H1 (cell line): Measurements from ENCODE around the gene SLC39A11. TPM values are rescaled to one million over a fixed set of nuclear protein-coding genes. Genes with fewer than 3 reads are reported as not detected.

Source experiments
- CTCF ChIA-PET: fragments of 300-600 bp; sonication (Branson Sonifier 250); formaldehyde crosslinking; loops from one replicate; lab custom pipeline; 2021; ENCODE audit not compliant: partially characterized antibody; lab: Charles Lee
- POLR2A ChIA-PET: fragments of 300-600 bp; sonication (Branson Sonifier 250); formaldehyde crosslinking; loops from one replicate; lab custom pipeline; 2021; ENCODE audit warnings: inconsistent platforms; ENCODE audit not compliant: partially characterized antibody; lab: Charles Lee
- DNase-seq, 2 experiments: peaks; one replicate each; pipeline versions ENCODE4 v3.0.0 to v3.0.0-alpha.2; 2010 to 2022; ENCODE audit warnings: low spot score in 2 of 2, low read depth in 1 of 2, mixed read lengths in 1 of 2
- FAIRE-seq: peaks from 2 replicates; lab custom pipeline; 2011; peaks lifted over from hg19 to GRCh38; lab: Jason Lieb, UNC
- H2AFZ ChIP-seq: 2 replicates; pipeline ENCODE4 v1.8.1; 2012; ENCODE audit warnings: low read length, inconsistent platforms
- H2AK5ac ChIP-seq: 2 replicates; pipeline ENCODE4 v1.6.1; 2013; ENCODE audit warnings: low read depth, low read length
- H2BK120ac ChIP-seq: replicated peaks from 2 replicates; pipeline ENCODE3; 2013; ENCODE audit warnings: low read depth, low read length, inconsistent platforms
- H2BK12ac ChIP-seq: 2 replicates; pipeline ENCODE4 v1.6.1; 2013; ENCODE audit warnings: low read depth, low read length
- H2BK15ac ChIP-seq: 2 replicates; pipeline ENCODE4 v1.6.1; 2013; ENCODE audit warnings: low read length
- H2BK20ac ChIP-seq: 2 replicates; pipeline ENCODE4 v1.6.1; 2013; ENCODE audit warnings: low read length
- H2BK5ac ChIP-seq: 2 replicates; pipeline ENCODE4 v1.6.1; 2013; ENCODE audit warnings: low read depth, low read length
- H3K14ac ChIP-seq: 2 replicates; pipeline ENCODE4 v1.6.1; 2013; ENCODE audit warnings: inconsistent platforms; ENCODE audit not compliant: insufficient read length
- H3K18ac ChIP-seq: 2 replicates; pipeline ENCODE4 v1.6.1; 2013; ENCODE audit warnings: low read length; ENCODE audit errors: extremely low read depth
- H3K23ac ChIP-seq: 2 replicates; pipeline ENCODE4 v1.6.1; 2013; ENCODE audit warnings: inconsistent platforms; ENCODE audit not compliant: insufficient read length
- H3K23me2 ChIP-seq: 2 replicates; pipeline ENCODE4 v1.6.1; 2013; ENCODE audit warnings: low read depth, low read length
- H3K27ac ChIP-seq: 2 replicates; pipeline ENCODE4 v1.6.1; 2011; ENCODE audit warnings: low read depth, low read length, inconsistent platforms
- H3K27me3 ChIP-seq, 4 experiments: replicated peaks in 1 of 4; 1 replicate in 1 of 4; 2 replicates in 3 of 4; pipeline versions ENCODE4 v1.6.1 to v1.8.1; 2011 to 2013; ENCODE audit warnings: low read length in 3 of 4, mild to moderate bottlenecking in 3 of 4, inconsistent platforms in 2 of 4, mixed read lengths in 2 of 4, moderate library complexity in 1 of 4; ENCODE audit not compliant: control insufficient read depth in 3 of 4, insufficient read depth in 3 of 4; ENCODE audit errors: extremely low read depth in 1 of 4
- H3K36me3 ChIP-seq, 4 experiments: 2 replicates each; pipeline versions ENCODE4 v1.6.1 to v1.8.1; 2011 to 2013; ENCODE audit warnings: mild to moderate bottlenecking in 4 of 4, low read length in 3 of 4, moderate library complexity in 2 of 4, control low read depth in 1 of 4, inconsistent platforms in 1 of 4; ENCODE audit not compliant: insufficient read depth in 4 of 4, control insufficient read depth in 2 of 4
- H3K4ac ChIP-seq: replicated peaks from 2 replicates; pipeline ENCODE3; 2013; ENCODE audit warnings: low read length, low read depth, mixed read lengths, inconsistent platforms; ENCODE audit not compliant: insufficient read length
- H3K4me1 ChIP-seq, 4 experiments: replicated peaks in 1 of 4; 1 replicate in 1 of 4; 2 replicates in 3 of 4; pipeline versions ENCODE4 v1.6.1 to v1.8.1; 2011 to 2013; ENCODE audit warnings: low read length in 3 of 4, inconsistent platforms in 2 of 4, mixed read lengths in 1 of 4; ENCODE audit not compliant: insufficient read depth in 4 of 4, control insufficient read depth in 3 of 4
- H3K4me2 ChIP-seq, 2 experiments: 2 replicates each; pipeline versions ENCODE4 v1.6.1 to v1.8.1; 2011 to 2013; ENCODE audit warnings: low read depth in 2 of 2, low read length in 2 of 2, control low read depth in 1 of 2, inconsistent platforms in 1 of 2, mild to moderate bottlenecking in 1 of 2; ENCODE audit not compliant: insufficient read depth in 1 of 2
- H3K4me3 ChIP-seq, 4 experiments: fragments of 200-600, 300-600 bp in 1 of 4; sonication (generic), shearing (Covaris generic), sonication (Bioruptor Twin) in 1 of 4; 2 replicates each; pipeline versions ENCODE4 v1.5.1 to v1.8.1; 2011 to 2016; ENCODE audit warnings: low read length in 4 of 4, low read depth in 3 of 4, control low read depth in 2 of 4, inconsistent platforms in 2 of 4, mild to moderate bottlenecking in 2 of 4, mixed read lengths in 1 of 4, moderate library complexity in 1 of 4; ENCODE audit not compliant: insufficient read depth in 2 of 4; ENCODE audit errors: extremely low read depth in 1 of 4
- H3K56ac ChIP-seq: replicated peaks from 2 replicates; pipeline ENCODE3; 2013; ENCODE audit warnings: low read depth, mild to moderate bottlenecking, mixed read lengths, low read length, inconsistent platforms; ENCODE audit not compliant: insufficient read length
- H3K79me1 ChIP-seq: 2 replicates; pipeline ENCODE4 v1.6.1; 2013; ENCODE audit warnings: low read depth, low read length, control low read depth
- H3K79me2 ChIP-seq, 2 experiments: 2 replicates each; pipeline versions ENCODE4 v1.6.1 to v1.8.1; 2012 to 2013; ENCODE audit warnings: low read length in 2 of 2, mild to moderate bottlenecking in 2 of 2, inconsistent platforms in 1 of 2; ENCODE audit not compliant: insufficient read depth in 2 of 2, control insufficient read depth in 1 of 2
- H3K9ac ChIP-seq, 4 experiments: replicated peaks in 1 of 4; 1 replicate in 1 of 4; 2 replicates in 3 of 4; pipeline versions ENCODE4 v1.6.1 to v1.8.1; 2011 to 2013; ENCODE audit warnings: low read depth in 3 of 4, low read length in 3 of 4, control low read depth in 2 of 4, mild to moderate bottlenecking in 2 of 4, moderate library complexity in 2 of 4, inconsistent platforms in 1 of 4; ENCODE audit errors: extremely low read depth in 1 of 4
- H3K9me3 ChIP-seq, 2 experiments: 2 replicates each; pipeline versions ENCODE4 v1.6.1 to v1.8.1; 2012 to 2013; ENCODE audit warnings: mild to moderate bottlenecking in 2 of 2, moderate library complexity in 2 of 2, control low read depth in 1 of 2, inconsistent platforms in 1 of 2, low read depth in 1 of 2, low read length in 1 of 2, mixed read lengths in 1 of 2; ENCODE audit not compliant: insufficient read depth in 2 of 2
- H4K20me1 ChIP-seq, 2 experiments: replicated peaks in 1 of 2; 2 replicates each; pipeline versions ENCODE3 to v1.8.1; 2011 to 2013; ENCODE audit warnings: inconsistent platforms in 2 of 2, low read length in 2 of 2, mild to moderate bottlenecking in 1 of 2; ENCODE audit not compliant: insufficient read depth in 2 of 2, control insufficient read depth in 1 of 2
- H4K5ac ChIP-seq: 2 replicates; pipeline ENCODE4 v1.6.1; 2013; ENCODE audit warnings: low read length, low read depth, mixed read lengths, inconsistent platforms; ENCODE audit not compliant: insufficient read length
- H4K8ac ChIP-seq: 2 replicates; pipeline ENCODE4 v1.8.0; 2013; ENCODE audit warnings: mild to moderate bottlenecking, moderate library complexity, low read length, inconsistent platforms; ENCODE audit not compliant: insufficient read depth; ENCODE audit errors: extremely low read depth
- H4K91ac ChIP-seq: replicated peaks from 2 replicates; pipeline ENCODE3; 2013; ENCODE audit warnings: low read length, mixed read lengths, inconsistent platforms; ENCODE audit not compliant: insufficient read length
- ATF2 ChIP-seq: IDR thresholded peaks from 2 replicates; pipeline ENCODE4 v1.6.1; 2012; ENCODE audit warnings: low read length, inconsistent platforms
- CBX5 ChIP-seq: fragments of 300-800, 300-1000 bp; sonication (generic); IDR thresholded peaks from 2 replicates; pipeline ENCODE4 v1.7.1; 2016; ENCODE audit warnings: antibody characterized with exemption, low read length, low read depth
- CHD1 ChIP-seq: IDR thresholded peaks from 2 replicates; pipeline ENCODE4 v1.6.1; 2012; ENCODE audit warnings: low read depth, low read length, improper control_type of control experiment
- GABPA ChIP-seq: IDR thresholded peaks from 2 replicates; pipeline ENCODE4 v1.6.1; 2011; ENCODE audit warnings: mild to moderate bottlenecking, low read length, moderate library complexity, borderline replicate concordance; ENCODE audit not compliant: insufficient read depth
- JUN ChIP-seq: IDR thresholded peaks from 2 replicates; pipeline ENCODE4 v1.6.1; 2011; ENCODE audit warnings: low read depth, mild to moderate bottlenecking, improper control_type of control experiment, low read length
- NRF1 ChIP-seq: IDR thresholded peaks from 2 replicates; pipeline ENCODE4 v1.6.1; 2011; ENCODE audit warnings: mild to moderate bottlenecking, low read depth, low read length, improper control_type of control experiment
- POU5F1 ChIP-seq: IDR thresholded peaks from 2 replicates; pipeline ENCODE4 v1.6.1; 2011; ENCODE audit warnings: low read depth, mild to moderate bottlenecking, low read length, moderate library complexity
- RAD21 ChIP-seq, 2 experiments: IDR thresholded peaks in 1 of 2; conservative IDR thresholded peaks in 1 of 2; 2 replicates each; pipeline ENCODE4 v1.6.1; 2011; ENCODE audit warnings: low read depth in 2 of 2, low read length in 2 of 2, improper control_type of control experiment in 1 of 2, inconsistent platforms in 1 of 2, mild to moderate bottlenecking in 1 of 2, moderate library complexity in 1 of 2
- SIN3A ChIP-seq, 2 experiments: IDR thresholded peaks in 1 of 2; conservative IDR thresholded peaks in 1 of 2; 2 replicates each; pipeline ENCODE4 v1.6.1; 2011 to 2012; ENCODE audit warnings: low read length in 2 of 2, improper control_type of control experiment in 1 of 2, low read depth in 1 of 2, mild to moderate bottlenecking in 1 of 2
- SP4 ChIP-seq: IDR thresholded peaks from 2 replicates; pipeline ENCODE4 v1.6.1; 2012; ENCODE audit warnings: low read length, inconsistent platforms
- USF2 ChIP-seq: IDR thresholded peaks from 2 replicates; pipeline ENCODE4 v1.6.1; 2011; ENCODE audit warnings: low read length, improper control_type of control experiment
- WGBS, 2 experiments: shearing (Covaris generic) in 1 of 2; methylation state at CpG; one replicate each; pipeline versions ENCODE4 v1.1.6 to v1.1.7; 2013 to 2015; ENCODE audit warnings: low lambda C conversion rate in 2 of 2, mixed read lengths in 2 of 2, inconsistent platforms in 1 of 2, low coverage in 1 of 2, missing lambda C conversion rate in 1 of 2; ENCODE audit not compliant: insufficient replicate concordance in 2 of 2, insufficient coverage in 1 of 2, insufficient read length in 1 of 2; ENCODE audit errors: extremely low coverage in 1 of 2, missing lambda C conversion rate in 1 of 2; 5-methylcytosine and 5-hydroxymethylcytosine counted together
- polyA plus RNA-seq, 7 experiments: library from polyadenylated mRNA; depleted of rRNA in 3 of 7; stranded (reverse) in 5 of 7; unstranded in 2 of 7; fragments of >200 nt in 5 of 7; fragments of 200-250 nt in 2 of 7; gene quantifications; 1 replicate in 5 of 7; 2 replicates in 1 of 7; 4 replicates in 1 of 7; pipeline versions ENCODE4 v1.2.1 to v1.2.3, GENCODE V29; 2011 to 2013; ENCODE audit warnings: missing spikeins in 2 of 7, mixed read lengths in 2 of 7
- total RNA-seq: library from RNA; stranded (reverse); fragmentation: NEBNext Ultra II Directional; extraction: Animal tissue kit (Norgen Biotek cat#: 25700); gene quantifications from 2 replicates; pipeline ENCODE4 v1.2.1, GENCODE V29; 2021

The SLC39A11 gene
- total and polyA plus RNA-seq, 2 of the 8 experiments (the other 6 are each of a cell fraction or from before 2014, with no cell fraction given) = 12.2 to 19.6 TPM

- Histone ChIP-seq H3K4me3 (no peak overlapping the region), H3K23me2 (no peaks in the 10 kb centered on the region), H3K27me3 (no peaks in the 10 kb centered on the region)
- no peak for TF ChIP-seq NRF1
- no peak for TF ChIP-seq CBX5
- no peak for TF ChIP-seq JUN
- TF ChIP-seq ATF2 = no peak
- TF ChIP-seq RAD21 (IDR thresholded peaks at IDR 0.05 in 1 of 2, conservative IDR thresholded peaks at IDR 0.05 in 1 of 2; ENCODE audit: low read depth in 2 of 2, low read length in 2 of 2) = no peak
- TF ChIP-seq SP4 = no peak
- no peak for TF ChIP-seq USF2
- TF ChIP-seq CHD1 = no peak
- no peak for TF ChIP-seq GABPA
- TF ChIP-seq SIN3A (conservative IDR thresholded peaks at IDR 0.05 in 1 of 2, IDR thresholded peaks at IDR 0.05 in 1 of 2; ENCODE audit: low read depth in 1 of 2, low read length in 2 of 2) = no peak
- no peak for TF ChIP-seq POU5F1
Measured at GRCh38 chr17:73107191-73107590, 14.7 kb upstream of the SLC39A11 start.

More at GRCh38 chr17:73107191-73107590, 14.7 kb upstream of the SLC39A11 start:
- no peak overlapping the region for H2AK5ac ChIP-seq
- H3K36me3 ChIP-seq = no peaks in the 10 kb centered on the region
- no peak overlapping the region for H2BK20ac ChIP-seq
- H3K18ac ChIP-seq = no peak overlapping the region
- H4K91ac ChIP-seq = no peak overlapping the region
- 89% methylated on average over 4 of the region's 4 CpGs; no CpG with 5 or more reads in 1 of the 2 experiments for WGBS, 2 experiments
- DNase-seq (no peak), FAIRE-seq (no peak)
- POLR2A ChIA-PET = no interaction called here
- no peaks in the 10 kb centered on the region for H3K79me1 ChIP-seq
- no peak overlapping the region; the same call in 1 of the 2 replicates for H2AFZ ChIP-seq
- no peak overlapping the region for H3K23ac ChIP-seq
- no peaks in the 10 kb centered on the region for H3K9me3 ChIP-seq
- no peak overlapping the region for H4K5ac ChIP-seq
- no peaks in the 10 kb centered on the region for H3K79me2 ChIP-seq
- CTCF ChIA-PET = no interaction called here
- H4K20me1 ChIP-seq = no peaks in the 10 kb centered on the region
- H3K56ac ChIP-seq = no peak overlapping the region
- H2BK15ac ChIP-seq = no peak overlapping the region
- H3K4me2 ChIP-seq = no peak overlapping the region
- no peak overlapping the region for H3K27ac ChIP-seq
- H2BK12ac ChIP-seq = no peak overlapping the region
- H3K4me1 ChIP-seq = no peaks in the 10 kb centered on the region
- no peak overlapping the region for H3K4ac ChIP-seq
- no peak overlapping the region for H3K14ac ChIP-seq
- no peak overlapping the region for H2BK5ac ChIP-seq
- H4K8ac ChIP-seq = no peak overlapping the region
- no peak overlapping the region for H3K9ac ChIP-seq
- no peak overlapping the region for H2BK120ac ChIP-seq
